ENCODE measurements around the gene KSR2. TPM values are rescaled to one million over a fixed set of nuclear protein-coding genes. Genes with fewer than 3 reads are reported as not detected.

The KSR2 gene
- total and polyA plus RNA-seq, 2 of the 4 experiments (the other 2 are of a cell fraction) = not detected

DNA sequence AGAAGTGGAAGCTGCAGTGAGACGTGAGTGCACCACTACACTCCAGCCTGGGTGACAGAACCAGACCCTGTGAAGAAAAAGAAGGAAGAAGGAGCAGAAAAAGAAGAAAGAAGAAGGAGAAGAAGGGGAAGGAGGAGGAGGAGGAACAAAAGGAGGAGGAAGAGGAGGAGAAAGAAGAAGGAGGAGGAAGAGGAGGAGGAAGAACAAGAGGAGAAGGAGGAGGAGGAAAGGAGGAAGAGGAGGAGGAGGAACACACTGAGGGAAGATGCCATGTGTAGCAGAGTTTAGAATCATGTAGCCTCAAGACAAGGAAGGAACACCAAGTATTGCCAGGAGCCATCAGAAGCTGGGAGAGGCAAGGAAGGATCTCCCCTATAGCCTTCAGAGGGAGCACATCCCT, 241.5 kb downstream of the KSR2 start:
- BruUV-seq (replicated peaks) = no TSS peak
- Histone ChIP-seq H2BK120ac (ENCODE audit: low read depth, low read length) (no peak overlapping the region), H2AK9ac (replicated peaks; ENCODE audit: low read depth, low read length, poor library complexity) (peak overlapping the region; percentile 8), H3K79me1 (ENCODE audit: low read depth in 1 of 2, low read length in 2 of 2) (no peaks in the 10 kb centered on the region), H3K4me1 (ENCODE audit: control insufficient read depth, insufficient read depth, low read length) (no peaks in the 10 kb centered on the region), H2AK5ac (ENCODE audit: low read depth, low read length) (no peak overlapping the region), H3K9me3 (ENCODE audit: control insufficient read depth, insufficient read depth, low read length) (peaks cover 20% of the 10 kb centered on the region), H4K20me1 (ENCODE audit: insufficient read depth, low read length) (no peaks in the 10 kb centered on the region), H3K4me3 (ENCODE audit: insufficient read depth, low read depth, low read length) (no peak overlapping the region), H3K9me1 (ENCODE audit: insufficient read depth, low read length) (no peaks in the 10 kb centered on the region), H3K4me2 (ENCODE audit: low read depth, low read length) (no peak overlapping the region), H3K4ac (ENCODE audit: low read depth, low read length) (no peak overlapping the region), H3K9ac (ENCODE audit: low read depth, low read length) (no peak overlapping the region), H3K18ac (ENCODE audit: low read depth, low read length) (no peak overlapping the region), H2BK15ac (ENCODE audit: low read depth, low read length) (no peak overlapping the region), H4K5ac (ENCODE audit: low read depth, low read length) (no peak overlapping the region), H3K27me3 (ENCODE audit: control insufficient read depth, insufficient read depth, low read length) (no peaks in the 10 kb centered on the region), H2BK5ac (ENCODE audit: low read depth, low read length, poor library complexity, severe bottlenecking) (no peak overlapping the region), H2AFZ (replicated peaks; ENCODE audit: low read length, poor library complexity) (no peak overlapping the region), H3K27ac (ENCODE audit: insufficient read depth, low read length) (no peak overlapping the region), H3K23ac (ENCODE audit: low read depth, low read length) (no peak overlapping the region), H4K8ac (ENCODE audit: low read depth in 2 of 2, low read length in 2 of 2) (no peak overlapping the region), H3K36me3 (ENCODE audit: control insufficient read depth, insufficient read depth, low read length) (no peaks in the 10 kb centered on the region), H3K56ac (ENCODE audit: extremely low read depth, insufficient read depth, low read length) (no peak overlapping the region), H3K14ac (replicated peaks; ENCODE audit: low read depth, low read length) (no peak overlapping the region), H2BK20ac (ENCODE audit: low read depth, low read length) (no peak overlapping the region), H4K91ac (ENCODE audit: insufficient read depth, low read depth, low read length) (no peak overlapping the region)
- in situ Hi-C loops (cut with MboI; ENCODE audit: low sequenced_read_pairs) (no loop called here), dilution Hi-C loops (cut with HindIII; ENCODE audit: low sequenced_read_pairs, unreplicated experiment) (no loop called here), intact Hi-C loops (cut with micrococcal nuclease) (no loop called here)
- no CpG with 5 or more reads among the region's 1 CpG for WGBS, 2 experiments (ENCODE audit: extremely low coverage in 2 of 2, insufficient read length in 1 of 2)
- POLR2A ChIA-PET (ENCODE audit: unreplicated experiment) = no interaction called here
- no peak for TF ChIP-seq BHLHE40 (IDR thresholded peaks at IDR 0.05; ENCODE audit: low read depth, low read length)
- TF ChIP-seq CHD1 (IDR thresholded peaks at IDR 0.05; ENCODE audit: low read depth, low read length) = no peak
- no peak for TF ChIP-seq SMC3 (IDR thresholded peaks at IDR 0.05; ENCODE audit: low read depth, low read length)
- no peak for TF ChIP-seq NFE2L2 (IDR thresholded peaks at IDR 0.05; ENCODE audit: low read depth, low read length)
- TF ChIP-seq, protein P1, sequence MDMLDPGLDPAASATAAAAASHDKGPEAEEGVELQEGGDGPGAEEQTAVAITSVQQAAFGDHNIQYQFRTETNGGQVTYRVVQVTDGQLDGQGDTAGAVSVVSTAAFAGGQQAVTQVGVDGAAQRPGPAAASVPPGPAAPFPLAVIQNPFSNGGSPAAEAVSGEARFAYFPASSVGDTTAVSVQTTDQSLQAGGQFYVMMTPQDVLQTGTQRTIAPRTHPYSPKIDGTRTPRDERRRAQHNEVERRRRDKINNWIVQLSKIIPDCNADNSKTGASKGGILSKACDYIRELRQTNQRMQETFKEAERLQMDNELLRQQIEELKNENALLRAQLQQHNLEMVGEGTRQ (IDR thresholded peaks at IDR 0.05; ENCODE audit: low read depth, low read length) = no peak
- DNase-seq (no peak), ATAC-seq (ENCODE audit: low read depth) (no peak)
- CTCF ChIA-PET = no interaction called here

All from IMR-90 (cell line).